Bronchial epithelial cell (primary cell): ENCODE data around the gene TP53I11. TPM values are rescaled to one million over a fixed set of nuclear protein-coding genes. Genes with fewer than 3 reads are reported as not detected.

Experiments used
- DNase-seq: peaks from one replicate; pipeline ENCODE4 v3.0.0-alpha.2; 2010; ENCODE audit warnings: low read depth
- FAIRE-seq: peaks from 2 replicates; lab custom pipeline; 2011; peaks lifted over from hg19 to GRCh38; lab: Jason Lieb, UNC
- H3K27me3 ChIP-seq: 2 replicates; pipeline ENCODE4 v1.5.1; 2011; ENCODE audit warnings: low read length; ENCODE audit not compliant: control insufficient read depth, insufficient read depth
- H3K36me3 ChIP-seq: 2 replicates; pipeline ENCODE4 v1.5.1; 2011; ENCODE audit warnings: low read length; ENCODE audit not compliant: control insufficient read depth, insufficient read depth
- H3K4me3 ChIP-seq: 2 replicates; pipeline ENCODE4 v1.5.1; 2011; ENCODE audit warnings: mild to moderate bottlenecking, low read depth, low read length, control low read depth
- total RNA-seq: library from RNA; depleted of rRNA; stranded (reverse); fragments of >200 nt; gene quantifications from 2 replicates; pipeline ENCODE4 v1.2.1, GENCODE V29; 2014
- TF ChIP-seq, protein P1 (sequence below): IDR thresholded peaks from 2 replicates; pipeline ENCODE4 v1.5.1; 2011; ENCODE audit warnings: mild to moderate bottlenecking, moderate library complexity, low read length, control low read depth, inconsistent platforms; ENCODE audit not compliant: insufficient read depth, severe bottlenecking

The TP53I11 gene
- total RNA-seq, 1 donor from 2014 or later, result 1.8 TPM

DNA sequence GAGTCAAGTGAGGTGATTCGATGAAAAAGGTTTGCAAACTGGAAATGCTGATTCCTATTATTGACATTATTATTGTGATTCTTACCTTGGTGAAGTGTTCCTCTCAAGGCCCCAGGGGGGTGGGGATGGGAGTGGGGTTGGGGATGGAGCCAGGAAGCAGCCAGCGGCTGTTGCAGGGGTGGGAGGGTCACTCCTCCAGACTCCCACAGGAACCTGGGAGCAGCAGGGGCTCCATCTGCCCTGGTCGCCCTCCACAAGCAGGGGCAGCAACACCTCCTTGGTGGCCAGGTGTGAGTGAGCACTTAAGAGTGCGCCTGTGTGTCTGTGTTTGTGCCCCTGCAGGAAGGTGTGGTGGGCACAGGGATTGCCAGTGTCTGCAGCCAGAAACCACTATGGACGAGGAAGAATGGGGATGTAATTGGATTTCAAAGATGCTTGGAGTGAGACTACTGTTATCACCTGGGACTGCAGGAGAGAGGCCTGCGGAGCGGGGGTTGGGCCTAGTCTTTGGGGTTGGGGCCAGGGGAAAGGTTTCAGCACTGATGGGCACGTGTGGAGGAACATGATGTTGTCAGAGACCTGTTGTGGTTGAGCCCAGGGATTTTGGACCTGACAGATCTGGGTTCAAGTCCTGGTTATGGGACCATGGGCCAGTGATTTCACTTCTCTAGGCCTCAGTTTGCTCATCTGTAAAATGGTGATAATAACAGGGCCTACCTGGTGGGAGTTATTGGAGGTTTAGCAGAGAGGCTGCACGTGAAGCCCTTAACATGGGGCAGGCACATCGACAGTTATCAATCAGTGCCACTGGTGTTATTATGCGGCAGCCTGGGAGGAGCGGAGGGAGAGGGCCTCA, 3.6 kb upstream of the TP53I11 start:
- no peak for FAIRE-seq
- no peak for DNase-seq
- H3K4me3 ChIP-seq, result no peak overlapping the region
- no peaks in the 10 kb centered on the region for H3K36me3 ChIP-seq
- peaks cover 14% of the 10 kb centered on the region for H3K27me3 ChIP-seq
- TF ChIP-seq, protein P1, sequence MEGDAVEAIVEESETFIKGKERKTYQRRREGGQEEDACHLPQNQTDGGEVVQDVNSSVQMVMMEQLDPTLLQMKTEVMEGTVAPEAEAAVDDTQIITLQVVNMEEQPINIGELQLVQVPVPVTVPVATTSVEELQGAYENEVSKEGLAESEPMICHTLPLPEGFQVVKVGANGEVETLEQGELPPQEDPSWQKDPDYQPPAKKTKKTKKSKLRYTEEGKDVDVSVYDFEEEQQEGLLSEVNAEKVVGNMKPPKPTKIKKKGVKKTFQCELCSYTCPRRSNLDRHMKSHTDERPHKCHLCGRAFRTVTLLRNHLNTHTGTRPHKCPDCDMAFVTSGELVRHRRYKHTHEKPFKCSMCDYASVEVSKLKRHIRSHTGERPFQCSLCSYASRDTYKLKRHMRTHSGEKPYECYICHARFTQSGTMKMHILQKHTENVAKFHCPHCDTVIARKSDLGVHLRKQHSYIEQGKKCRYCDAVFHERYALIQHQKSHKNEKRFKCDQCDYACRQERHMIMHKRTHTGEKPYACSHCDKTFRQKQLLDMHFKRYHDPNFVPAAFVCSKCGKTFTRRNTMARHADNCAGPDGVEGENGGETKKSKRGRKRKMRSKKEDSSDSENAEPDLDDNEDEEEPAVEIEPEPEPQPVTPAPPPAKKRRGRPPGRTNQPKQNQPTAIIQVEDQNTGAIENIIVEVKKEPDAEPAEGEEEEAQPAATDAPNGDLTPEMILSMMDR, result no peak

- TF ChIP-seq, protein P1, result no peak
- H3K36me3 ChIP-seq, result no peaks in the 10 kb centered on the region
- FAIRE-seq (no peak), DNase-seq (peak; percentile 14)
- H3K4me3 ChIP-seq, result no peak overlapping the region
- H3K27me3 ChIP-seq, result peaks cover 14% of the 10 kb centered on the region
These were observed 2.0 kb upstream of the TP53I11 start for GRCh38 chr11:44952500-44953260.

DNA sequence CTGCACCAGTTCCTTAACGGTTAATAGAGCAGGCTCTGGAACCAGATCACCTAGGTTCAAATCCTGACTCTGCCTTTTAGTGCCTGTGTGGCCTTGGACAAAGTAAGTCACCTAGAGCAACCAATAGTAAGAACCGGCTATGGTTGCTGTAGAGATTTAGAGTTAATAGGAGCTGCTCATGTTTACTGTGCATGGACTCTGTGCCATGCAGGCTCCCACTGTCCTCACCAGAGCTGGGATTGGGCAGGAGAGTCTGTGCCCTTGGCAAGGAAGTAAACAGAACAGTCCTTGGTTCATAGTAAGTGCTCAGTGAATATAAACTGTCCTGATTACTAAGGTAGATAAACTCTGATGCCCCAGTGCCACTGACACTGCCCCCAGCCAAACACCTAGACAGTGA, 1.4 kb upstream of the TP53I11 start:
- TF ChIP-seq, protein P1, result no peak
- DNase-seq, result no peak
- H3K4me3 ChIP-seq, result no peak overlapping the region
- H3K27me3 ChIP-seq, result peaks cover 14% of the 10 kb centered on the region
- H3K36me3 ChIP-seq, result no peaks in the 10 kb centered on the region
- FAIRE-seq, result no peak

DNA sequence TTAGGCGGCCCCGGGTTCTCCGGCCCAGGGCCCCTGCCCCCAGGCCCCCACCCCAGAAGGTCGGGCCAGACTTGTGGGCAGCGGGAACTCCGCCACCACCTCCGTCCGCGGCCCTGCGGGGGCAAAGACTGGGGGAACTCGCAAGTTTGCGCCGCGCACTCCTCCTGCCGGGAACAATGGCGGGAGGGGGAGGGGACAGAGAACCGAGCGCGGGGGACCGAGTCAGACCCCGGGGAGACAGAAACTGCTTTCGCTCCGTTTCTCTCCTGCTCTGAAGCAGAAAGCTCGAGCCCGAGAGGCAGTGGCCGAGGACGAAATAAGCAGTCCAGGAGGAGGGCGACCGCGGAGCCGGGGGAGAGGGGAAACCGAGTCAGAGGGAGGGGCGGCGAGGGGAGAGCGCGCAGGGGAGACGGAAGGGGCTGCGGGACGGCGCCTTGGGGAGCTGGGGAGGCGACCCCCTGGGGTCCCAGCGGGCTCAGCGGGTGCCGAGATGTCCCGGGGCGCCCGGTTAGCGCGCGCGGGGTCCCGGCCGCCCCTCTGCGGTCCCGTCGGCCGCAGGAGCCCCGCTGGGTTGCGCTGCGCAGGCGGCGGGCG, 555 bp downstream of the TP53I11 start:
- TF ChIP-seq, protein P1, result no peak
- FAIRE-seq, result no peak
- Histone ChIP-seq H3K27me3 (peaks cover 10% of the 10 kb centered on the region), H3K4me3 (peak overlapping the region; percentile 43), H3K36me3 (no peaks in the 10 kb centered on the region)
- no peak for DNase-seq

DNA sequence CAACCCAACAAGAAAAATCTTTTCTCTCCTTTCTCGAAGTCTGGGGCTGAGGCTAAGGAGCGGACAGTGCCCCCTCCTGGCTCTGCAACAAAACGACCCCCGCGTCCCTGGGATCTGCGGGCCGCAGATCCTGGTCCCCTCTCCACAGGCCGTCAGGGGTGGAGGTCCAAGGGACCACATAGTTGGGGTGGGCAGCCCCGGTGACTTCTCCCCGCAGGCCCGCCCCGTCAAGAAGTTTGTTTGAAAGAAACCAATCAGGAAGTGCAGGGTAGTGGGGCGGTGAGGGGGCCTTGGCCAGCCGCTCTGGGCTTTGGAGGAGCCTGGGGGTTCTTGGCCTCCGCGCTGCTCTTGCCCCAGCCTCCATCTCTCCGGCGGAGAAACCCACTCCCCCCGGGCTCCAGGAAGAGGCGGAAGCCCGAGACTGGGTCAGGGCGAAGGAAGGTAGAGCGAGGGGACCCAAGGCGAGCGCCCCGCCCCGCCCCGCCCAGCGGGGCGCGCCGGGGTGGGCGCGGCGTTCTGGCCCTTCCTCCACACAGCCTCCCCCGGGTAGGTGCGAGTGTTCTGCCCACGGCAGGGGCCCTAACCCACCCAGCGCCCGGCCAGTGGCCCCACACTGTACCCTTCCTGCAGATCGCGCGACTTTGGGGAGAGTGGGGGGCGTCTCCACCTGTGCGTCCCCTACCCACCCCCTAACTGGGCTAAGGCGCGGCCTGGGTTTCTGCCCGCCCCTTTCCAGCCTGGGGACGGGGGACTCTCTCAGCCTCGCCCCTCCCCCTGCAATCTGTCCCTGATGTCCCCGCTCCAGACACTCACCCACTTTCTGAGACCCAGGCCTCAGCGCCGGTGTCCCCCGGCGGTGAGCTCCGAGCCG, 1.3 kb downstream of the TP53I11 start:
- DNase-seq, result no peak
- peak overlapping the region; percentile 43 for H3K4me3 ChIP-seq
- no peak for FAIRE-seq
- peaks cover 10% of the 10 kb centered on the region for H3K27me3 ChIP-seq
- TF ChIP-seq, protein P1, result peak; percentile 51
- H3K36me3 ChIP-seq, result no peaks in the 10 kb centered on the region
